GM12878 (cell line): ENCODE data around the gene CYP27A1. TPM values are rescaled to one million over a fixed set of nuclear protein-coding genes. Genes with fewer than 3 reads are reported as not detected.

Source experiments
- ATAC-seq: fragments of 200-7000 bp; cut with Tn5 transposase; 3 replicates; pipeline ENCODE4 v1.9.1; 2020; ENCODE audit warnings: mild to moderate bottlenecking, moderate library complexity
- BruUV-seq: library from RNA; stranded (reverse); fragments of 400-500 nt; replicated peaks from 2 replicates; lab custom pipeline; 2021; lab: Mats Ljungman, UMichigan
- CTCF ChIA-PET: fragments of 300-600 bp; sonication (Branson Sonifier 250); formaldehyde crosslinking; extraction: SDS; loops from one replicate; lab custom pipeline; 2021; ENCODE audit warnings: inconsistent platforms; lab: Yijun Ruan, JAX
- POLR2A ChIA-PET: fragments of 350-600 bp; formaldehyde crosslinking; extraction: SDS; loops from one replicate; lab custom pipeline; 2021; ENCODE audit warnings: inconsistent platforms; lab: Charles Lee
- RAD21 ChIA-PET: fragments of 300-600 bp; sonication (Branson Sonifier 250); formaldehyde crosslinking; loops from one replicate; lab custom pipeline; 2023; ENCODE audit warnings: antibody characterized with exemption; ENCODE audit not compliant: unreplicated experiment; lab: Charles Lee
- SMC1A ChIA-PET: fragments of 300-600 bp; sonication (Branson Sonifier 250); formaldehyde crosslinking; loops from one replicate; lab custom pipeline; 2023; ENCODE audit not compliant: unreplicated experiment, uncharacterized antibody; lab: Charles Lee
- DNase-seq: peaks from one replicate; pipeline ENCODE4 v3.0.0-alpha.2; 2011; ENCODE audit warnings: low read depth, low spot score
- FAIRE-seq: peaks from 3 replicates; lab custom pipeline; 2011; peaks lifted over from hg19 to GRCh38; lab: Jason Lieb, UNC
- H2AFZ ChIP-seq: 2 replicates; pipeline ENCODE4 v1.6.0; 2011; ENCODE audit warnings: low read depth, low read length, control low read depth; ENCODE audit not compliant: control insufficient read depth
- H3K27ac ChIP-seq: 2 replicates; pipeline ENCODE4 v1.5.1; 2011; ENCODE audit warnings: control low read depth; ENCODE audit not compliant: control insufficient read depth, insufficient read depth
- H3K27me3 ChIP-seq, 2 experiments: replicated peaks in 1 of 2; 2 replicates each; pipeline versions ENCODE4 v1.6.0 to v1.6.1; 2011; ENCODE audit warnings: low read length in 1 of 2; ENCODE audit not compliant: control insufficient read depth in 2 of 2, insufficient read depth in 2 of 2
- H3K36me3 ChIP-seq, 2 experiments: 2 replicates each; pipeline ENCODE4 v1.5.1; 2011; ENCODE audit warnings: low read length in 1 of 2; ENCODE audit not compliant: control insufficient read depth in 2 of 2, insufficient read depth in 2 of 2
- H3K4me1 ChIP-seq: 2 replicates; pipeline ENCODE4 v1.6.1; 2011; ENCODE audit warnings: mild to moderate bottlenecking, low read length, moderate library complexity, mixed read lengths; ENCODE audit not compliant: control insufficient read depth, insufficient read depth
- H3K4me2 ChIP-seq: 2 replicates; pipeline ENCODE4 v1.6.0; 2011; ENCODE audit warnings: control low read depth; ENCODE audit not compliant: control insufficient read depth, insufficient read depth
- H3K4me3 ChIP-seq: fragments of 200-600 bp; sonication (generic); 2 replicates; pipeline ENCODE4 v1.5.1; 2016
- H3K79me2 ChIP-seq: 2 replicates; pipeline ENCODE4 v1.6.0; 2011; ENCODE audit warnings: low read length; ENCODE audit not compliant: control insufficient read depth, insufficient read depth
- H3K9ac ChIP-seq: 2 replicates; pipeline ENCODE4 v1.8.0; 2011; ENCODE audit warnings: low read length, control low read depth, mixed read lengths; ENCODE audit not compliant: control insufficient read depth, insufficient read depth
- H3K9me3 ChIP-seq: replicated peaks from 3 replicates; pipeline ENCODE4 v1.5.1; 2011; ENCODE audit warnings: mild to moderate bottlenecking, low read length; ENCODE audit not compliant: control insufficient read depth, insufficient read depth
- H4K20me1 ChIP-seq: 2 replicates; pipeline ENCODE4 v1.6.0; 2011; ENCODE audit not compliant: control insufficient read depth, insufficient read depth
- CREB1 ChIP-seq: IDR thresholded peaks from 2 replicates; pipeline ENCODE4 v1.6.1; 2012; ENCODE audit warnings: low read depth, mild to moderate bottlenecking, inconsistent platforms
- IRF3 ChIP-seq: fragments of 450-650 bp; IDR thresholded peaks from 2 replicates; pipeline ENCODE4 v1.6.1; 2014; ENCODE audit warnings: mild to moderate bottlenecking
- NR2C1 ChIP-seq: fragments of 450-650 bp; IDR thresholded peaks from 2 replicates; pipeline ENCODE4 v1.6.1; 2017; ENCODE audit warnings: antibody characterized with exemption, mild to moderate bottlenecking, moderate library complexity
- POLR2AphosphoS2 ChIP-seq: IDR thresholded peaks from 2 replicates; pipeline ENCODE4 v1.6.1; 2011; ENCODE audit warnings: low read depth, mild to moderate bottlenecking, low read length, improper control_type of control experiment, moderate library complexity
- ZBTB4 ChIP-seq: fragments of 450-650 bp; formaldehyde crosslinking; IDR thresholded peaks from 2 replicates; pipeline ENCODE4 v1.4.0; 2022; ENCODE audit warnings: mild to moderate bottlenecking, moderate library complexity
- WGBS: methylation state at CpG from one replicate; pipeline ENCODE4 v1.1.6; 2016; ENCODE audit warnings: low lambda C conversion rate; ENCODE audit not compliant: insufficient replicate concordance, insufficient coverage; ENCODE audit errors: missing lambda C conversion rate; 5-methylcytosine and 5-hydroxymethylcytosine counted together
- in situ Hi-C: fragments of 300-500 bp; cut with MboI; formaldehyde crosslinking; loops from 9 replicates; pipeline ENCODE4 v1.14.3; 2018; ENCODE audit warnings: mixed read lengths
- intact Hi-C: fragments of 100-400 bp; cut with micrococcal nuclease; formaldehyde crosslinking; loops from one replicate; pipeline ENCODE4 v1.14.2; 2022; ENCODE audit not compliant: unreplicated experiment
- polyA plus RNA-seq, 11 experiments: library from polyadenylated mRNA; depleted of rRNA in 4 of 11; unstranded in 6 of 11; stranded (reverse) in 5 of 11; fragments of >200 nt; fragmentation: Nextera tagmentation in 4 of 11; fragmentation: Illumina TruSeq in 1 of 11; extraction: Ambion mirVana in 4 of 11; extraction: Trizol in 1 of 11; gene quantifications; 1 replicate in 1 of 11; 2 replicates in 10 of 11; pipeline versions ENCODE4 v1.2.1 to v1.2.3, GENCODE V29; 2011 to 2016; ENCODE audit warnings: inconsistent platforms in 2 of 11, missing spikeins in 2 of 11, low read depth in 1 of 11
- total RNA-seq, 4 experiments: library from RNA; depleted of rRNA in 3 of 4; stranded (reverse); fragments of >200 nt in 3 of 4; fragmentation: Illumina TruSeq in 1 of 4; extraction: Trizol in 1 of 4; gene quantifications; 2 replicates each; pipeline versions ENCODE4 v1.2.1 to v1.2.3, GENCODE V29; 2013 to 2021

Gene CYP27A1
- total and polyA plus RNA-seq, 10 of the 15 experiments (the other 5 are each of a cell fraction or from before 2014, with no cell fraction given), result 0.11 to 0.72 (median 0.18) TPM; not detected in 2

- no peak overlapping the region for H3K4me3 ChIP-seq
- no peak for FAIRE-seq
- H2AFZ ChIP-seq, result no peak overlapping the region
- SMC1A ChIA-PET, result no interaction called here
- in situ Hi-C loops, result no loop called here
- RAD21 ChIA-PET, result no interaction called here
- intact Hi-C loops, result no loop called here
- H3K9ac ChIP-seq, result no peak overlapping the region
- H3K27me3 ChIP-seq, result no peaks in the 10 kb centered on the region; a peak in 1 of 4 replicates
- no peak for TF ChIP-seq IRF3
- no peak for TF ChIP-seq ZBTB4 (CRISPR knock-in tag)
- TF ChIP-seq POLR2AphosphoS2, result no peak
- no peak for TF ChIP-seq NR2C1
- no peak for TF ChIP-seq CREB1
- TF ChIP-seq, all 136 proteins: peak for 0
- Histone ChIP-seq H3K79me2 (no peaks in the 10 kb centered on the region), H3K4me1 (no peaks in the 10 kb centered on the region), H3K36me3 (no peaks in the 10 kb centered on the region), H4K20me1 (no peaks in the 10 kb centered on the region), H3K4me2 (no peak overlapping the region), H3K27ac (no peak overlapping the region), H3K9me3 (no peaks in the 10 kb centered on the region)
- CTCF ChIA-PET, result no interaction called here
- POLR2A ChIA-PET, result no interaction called here
- ATAC-seq, result no peak
- DNase-seq, result no peak
- 64% methylated on average over 15 of the region's 15 CpGs for WGBS
- BruUV-seq, result no TSS peak
Measured at GRCh38 chr2:218820746-218821369, 38.9 kb downstream of the CYP27A1 start.
